ENCODE results near the gene PFKL.
"Not testable (repeated sequence)": the region's sequence is repeated elsewhere in the genome, so short reads cannot be mapped to it uniquely, and the experiment has no call there.

PFKL gene

DNA sequence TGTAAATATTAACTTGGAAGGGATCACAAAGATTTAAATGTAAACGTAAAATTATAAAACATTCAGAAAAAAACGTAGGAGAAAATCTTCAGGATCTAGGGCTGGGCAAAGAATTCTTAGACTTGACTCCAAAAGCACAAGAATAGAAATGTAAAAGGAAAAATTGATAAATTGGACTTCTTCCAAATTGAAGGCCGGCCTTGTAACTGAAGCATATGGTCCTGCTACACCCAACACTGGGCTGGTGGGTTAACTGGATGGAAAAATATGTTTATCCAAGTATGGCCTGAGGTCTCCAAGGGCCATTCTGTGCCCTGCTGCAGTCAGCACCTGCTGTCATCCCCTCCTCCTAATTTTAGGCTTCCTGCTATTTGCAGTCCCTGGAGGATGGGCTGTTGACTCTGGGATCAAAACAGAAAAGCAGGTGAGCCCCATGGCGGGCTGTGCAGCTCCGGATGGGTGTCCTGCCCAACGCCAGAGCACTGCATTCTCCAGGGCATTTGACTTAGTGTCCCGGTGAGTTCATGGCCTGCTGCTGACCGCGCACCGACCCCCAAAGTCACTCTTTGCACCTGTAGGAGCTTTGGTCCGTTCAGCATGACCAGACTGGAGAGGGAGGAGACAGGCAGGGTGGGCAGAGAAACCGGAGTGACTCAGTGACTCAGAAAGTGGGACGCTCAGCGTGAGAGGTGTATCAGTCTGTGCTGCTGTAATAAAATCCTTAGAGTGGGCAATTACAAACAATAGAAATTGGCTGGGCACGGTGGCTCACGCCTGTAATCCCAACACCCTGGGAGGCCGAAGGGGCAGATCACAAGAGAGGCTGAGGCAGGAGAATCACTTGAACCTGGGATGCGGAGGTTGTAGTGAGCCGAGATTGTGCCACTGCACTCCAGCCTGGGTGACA lies 20.2 kb upstream of the PFKL start:
- DNase-seq, result no peak

- DNase-seq, result no peak
Observed at GRCh38 chr21:44281801-44282200, 18.1 kb upstream of the PFKL start.

DNA sequence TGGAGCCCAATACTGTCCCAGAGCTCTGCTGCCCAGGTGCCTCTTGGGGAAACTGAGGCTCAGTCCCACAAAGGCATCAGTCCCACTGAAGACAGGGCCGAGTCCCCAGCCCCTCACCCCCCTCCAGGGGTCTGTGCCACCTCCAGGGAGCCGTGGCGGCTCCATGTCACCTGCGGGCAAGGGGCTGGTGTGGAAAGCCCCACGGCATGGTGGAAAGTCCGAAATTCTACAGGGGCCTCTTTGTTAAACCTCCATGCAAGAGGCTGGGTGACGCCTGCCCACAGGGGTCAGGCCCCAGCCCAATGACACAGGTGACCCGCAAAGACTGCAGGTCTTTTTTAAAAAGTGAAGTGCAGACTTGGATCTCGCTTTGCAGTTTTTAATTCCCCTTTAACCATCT lies 17.5 kb upstream of the PFKL start:
- no peak for DNase-seq

- DNase-seq, result not testable (repeated sequence)
Observed at GRCh38 chr21:44283211-44283785, 16.6 kb upstream of the PFKL start.

DNA sequence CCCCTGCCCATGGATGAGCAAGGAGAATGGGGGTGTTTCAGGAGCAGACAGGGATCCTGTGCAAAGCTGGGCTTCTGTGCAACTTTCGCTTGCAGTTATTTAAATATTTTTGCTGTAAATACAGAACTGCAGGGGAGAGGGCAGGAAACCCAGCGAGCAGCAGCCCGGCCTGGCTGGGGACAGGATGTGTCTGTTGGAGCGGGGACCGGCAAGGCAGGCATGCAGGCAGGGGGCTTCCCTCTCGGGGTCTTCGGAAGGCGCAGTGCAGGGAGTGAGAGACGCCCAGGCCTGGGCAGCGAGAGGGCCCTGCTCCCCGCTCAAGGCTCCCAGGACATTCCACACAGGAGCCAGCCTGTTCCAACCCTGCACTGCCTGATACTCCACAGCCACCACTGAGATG lies 15.9 kb upstream of the PFKL start:
- DNase-seq, result no peak

DNA sequence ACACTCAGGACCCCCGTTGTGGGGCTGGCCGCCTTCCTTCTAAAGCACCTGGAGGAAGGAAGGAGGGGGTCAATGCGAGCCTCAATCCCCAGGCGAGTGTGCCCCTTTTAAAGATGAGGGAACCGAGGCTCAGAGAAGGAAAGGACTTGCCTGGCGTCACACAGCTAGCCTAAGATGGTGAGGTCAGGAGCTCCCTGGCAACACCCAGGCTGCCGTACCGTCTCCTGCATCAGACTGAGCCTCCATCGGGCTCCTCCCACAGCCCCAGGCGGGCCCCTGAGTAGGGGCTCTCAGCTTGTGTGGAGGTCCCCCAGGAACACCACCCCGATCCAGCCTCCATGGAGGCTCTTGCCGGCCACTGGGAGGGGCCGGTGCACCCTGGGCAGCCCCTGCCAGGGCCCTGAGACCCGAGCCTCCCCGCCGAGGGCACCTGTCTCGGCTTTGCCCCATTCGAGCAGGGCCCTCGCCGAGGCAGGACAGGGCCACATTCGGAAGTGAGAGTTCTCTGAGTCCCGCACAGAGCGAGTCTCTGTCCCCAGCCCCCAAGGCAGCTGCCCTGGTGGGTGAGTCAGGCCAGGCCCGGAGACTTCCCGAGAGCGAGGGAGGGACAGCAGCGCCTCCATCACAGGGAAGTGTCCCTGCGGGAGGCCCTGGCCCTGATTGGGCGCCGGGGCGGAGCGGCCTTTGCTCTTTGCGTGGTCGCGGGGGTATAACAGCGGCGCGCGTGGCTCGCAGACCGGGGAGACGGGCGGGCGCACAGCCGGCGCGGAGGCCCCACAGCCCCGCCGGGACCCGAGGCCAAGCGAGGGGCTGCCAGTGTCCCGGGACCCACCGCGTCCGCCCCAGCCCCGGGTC lies 14.5 kb upstream of the PFKL start, which contains the start of gene AIRE:
Gene AIRE (plus strand): TSS at position 739 of the 855 bp plus-strand sequence. CDS start 131 bp downstream, outside the sequence.
- no peak for DNase-seq

DNA sequence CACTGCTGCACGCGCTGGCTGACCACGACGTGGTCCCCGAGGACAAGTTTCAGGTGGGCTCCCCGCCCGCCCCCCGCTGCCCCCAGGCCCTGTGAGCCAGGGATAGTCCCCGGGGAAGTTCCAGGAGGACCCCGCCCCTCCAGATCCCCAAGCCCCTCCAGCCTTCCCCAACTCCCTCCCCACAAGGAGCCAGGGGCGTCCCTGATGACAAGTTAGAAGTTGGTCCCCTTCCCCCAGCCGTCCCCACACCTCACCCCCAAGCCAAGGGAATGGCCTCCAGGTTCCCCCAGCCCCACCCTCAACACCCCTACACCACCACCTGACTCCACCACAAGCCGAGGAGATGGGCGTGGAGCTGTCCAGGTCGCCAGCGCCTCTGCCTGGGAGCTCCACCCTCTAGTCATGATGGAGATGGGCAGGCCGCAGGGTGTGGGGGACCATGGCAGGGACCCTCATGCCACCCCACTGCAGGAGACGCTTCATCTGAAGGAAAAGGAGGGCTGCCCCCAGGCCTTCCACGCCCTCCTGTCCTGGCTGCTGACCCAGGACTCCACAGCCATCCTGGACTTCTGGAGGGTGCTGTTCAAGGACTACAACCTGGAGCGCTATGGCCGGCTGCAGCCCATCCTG lies 13.7 kb upstream of the PFKL start:
- no peak for DNase-seq

DNA sequence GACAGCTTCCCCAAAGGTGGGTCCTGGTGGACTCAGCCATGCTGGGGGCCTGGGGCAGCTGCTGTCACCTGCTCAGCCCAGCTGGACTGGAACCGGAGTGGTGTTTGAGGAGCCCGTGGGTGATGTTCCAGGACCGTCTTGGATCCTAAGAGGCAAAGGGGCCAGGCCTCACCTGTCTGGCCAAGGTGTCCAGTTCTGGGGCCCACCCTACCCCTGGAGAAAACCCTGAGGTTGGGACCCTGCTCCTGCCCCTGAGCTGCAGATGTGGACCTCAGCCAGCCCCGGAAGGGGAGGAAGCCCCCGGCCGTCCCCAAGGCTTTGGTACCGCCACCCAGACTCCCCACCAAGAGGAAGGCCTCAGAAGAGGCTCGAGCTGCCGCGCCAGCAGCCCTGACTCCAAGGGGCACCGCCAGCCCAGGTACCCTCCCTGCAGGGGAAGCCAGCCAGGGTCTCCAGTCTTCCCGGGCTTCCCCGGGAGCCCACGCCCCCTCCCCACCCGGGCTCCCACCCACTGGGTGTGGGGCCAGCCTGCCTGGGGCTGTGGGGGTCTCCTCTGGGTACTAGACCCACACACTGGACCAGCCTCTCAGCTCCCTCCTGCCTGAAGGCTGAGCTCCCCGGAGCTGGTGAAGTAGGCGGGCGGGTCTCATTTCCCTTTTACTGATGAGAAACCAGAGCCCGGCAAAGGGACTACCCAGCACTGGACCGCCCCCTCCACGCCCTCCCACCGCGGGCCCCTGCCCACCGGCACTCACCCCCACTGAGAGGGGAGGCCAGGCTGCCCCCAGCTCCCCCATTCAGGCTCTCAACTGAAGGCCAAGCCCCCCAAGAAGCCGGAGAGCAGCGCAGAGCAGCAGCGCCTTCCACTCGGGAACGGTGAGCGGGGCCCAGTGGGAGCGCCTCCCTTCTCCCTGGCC lies 12.9 kb upstream of the PFKL start:
- no peak for DNase-seq

DNA sequence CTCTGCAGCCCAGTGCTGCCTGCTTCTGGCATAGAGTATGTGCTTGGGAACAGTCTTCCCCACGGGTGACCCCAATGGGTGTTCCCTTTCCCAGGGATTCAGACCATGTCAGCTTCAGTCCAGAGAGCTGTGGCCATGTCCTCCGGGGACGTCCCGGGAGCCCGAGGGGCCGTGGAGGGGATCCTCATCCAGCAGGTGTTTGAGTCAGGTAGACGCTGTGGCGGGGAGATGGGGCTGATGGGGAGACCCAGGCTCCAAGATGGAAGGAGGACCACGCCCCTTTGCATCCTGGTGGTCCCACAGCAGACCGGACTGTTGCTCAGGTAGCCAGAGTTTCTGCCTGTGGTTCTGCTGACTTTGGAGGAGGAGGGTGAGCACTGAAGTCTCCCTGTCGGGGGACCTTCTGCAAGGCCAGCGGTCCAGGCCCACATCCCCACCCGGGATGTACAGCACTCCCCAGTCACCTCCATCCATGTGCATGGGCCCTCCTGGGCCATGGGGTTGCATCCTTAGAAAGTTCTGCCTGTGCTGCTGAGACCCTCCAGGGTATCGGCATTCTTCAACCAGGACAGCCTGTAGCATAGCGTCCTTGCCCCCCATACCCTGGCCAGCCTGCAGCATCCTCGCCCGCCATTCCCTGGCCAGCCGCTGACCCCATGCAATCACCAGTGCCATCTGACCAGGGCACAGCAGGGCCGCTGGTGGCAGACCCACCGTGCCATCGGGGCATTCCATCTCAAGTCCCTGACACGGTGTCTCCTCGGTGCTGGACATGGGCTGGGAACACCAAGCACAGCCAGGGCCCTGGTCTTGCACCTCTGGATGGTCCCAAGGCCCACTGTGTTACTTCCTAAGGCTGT lies 11.4 kb upstream of the PFKL start:
- DNase-seq, result no peak

- DNase-seq, result no peak
Observed at GRCh38 chr21:44289381-44290010, 10.4 kb upstream of the PFKL start.

- no peak for DNase-seq
Observed at GRCh38 chr21:44290327-44291077, 9.4 kb upstream of the PFKL start.

DNA sequence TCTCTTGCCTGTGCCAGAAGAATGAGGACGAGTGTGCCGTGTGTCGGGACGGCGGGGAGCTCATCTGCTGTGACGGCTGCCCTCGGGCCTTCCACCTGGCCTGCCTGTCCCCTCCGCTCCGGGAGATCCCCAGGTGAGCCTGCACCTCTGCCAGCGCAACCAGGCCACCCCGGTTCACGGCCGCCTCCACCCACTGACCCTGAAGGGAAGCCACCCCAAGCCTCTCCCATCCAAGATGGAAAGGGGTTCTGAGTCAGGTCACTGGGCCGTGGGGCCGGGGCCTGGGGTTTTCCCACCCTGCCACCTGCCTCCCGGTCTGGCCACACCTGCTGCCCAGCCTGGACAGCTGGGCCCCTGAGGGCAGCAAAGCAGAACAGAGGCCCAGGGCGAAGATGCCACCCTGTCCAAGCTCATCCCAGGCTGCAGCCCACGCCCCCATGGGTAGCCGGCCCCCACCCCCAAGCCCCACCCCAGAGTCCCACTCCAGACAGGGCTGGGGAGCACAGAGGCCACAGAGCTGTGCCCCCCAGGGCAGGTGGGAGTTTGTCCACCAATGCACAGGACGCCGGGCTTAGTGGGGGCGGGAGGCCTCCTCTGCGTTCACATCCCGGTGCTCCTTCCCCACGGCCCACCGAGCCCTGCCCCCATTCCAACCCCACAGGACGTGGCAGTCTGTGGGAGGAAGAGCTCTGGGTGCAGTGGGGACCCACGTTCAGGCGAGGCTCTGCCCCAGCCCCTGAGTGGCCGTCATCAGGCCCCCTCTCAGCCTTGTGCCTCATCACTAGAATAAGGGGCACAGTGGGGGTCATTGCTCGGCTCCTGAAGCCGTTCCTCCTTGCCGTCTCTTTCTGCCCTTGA lies 8.5 kb upstream of the PFKL start:
- no peak for DNase-seq

- no peak for DNase-seq
Observed at GRCh38 chr21:44291936-44292811, 7.7 kb upstream of the PFKL start.

DNA sequence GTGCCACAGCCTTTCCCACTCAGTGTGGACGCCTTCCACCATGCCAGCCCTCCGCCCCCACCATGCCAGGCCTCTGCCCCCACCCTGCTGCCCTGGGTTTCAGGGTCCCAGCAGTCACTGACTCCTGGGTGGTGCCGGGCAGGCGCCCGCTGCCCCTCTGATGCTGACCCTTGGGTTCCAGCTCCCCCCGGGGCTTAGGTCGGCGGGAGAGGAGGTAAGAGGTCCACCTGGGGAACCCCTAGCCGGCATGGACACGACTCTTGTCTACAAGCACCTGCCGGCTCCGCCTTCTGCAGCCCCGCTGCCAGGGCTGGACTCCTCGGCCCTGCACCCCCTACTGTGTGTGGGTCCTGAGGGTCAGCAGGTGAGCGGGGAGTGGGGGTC lies 7.0 kb upstream of the PFKL start:
- no peak for DNase-seq

DNA sequence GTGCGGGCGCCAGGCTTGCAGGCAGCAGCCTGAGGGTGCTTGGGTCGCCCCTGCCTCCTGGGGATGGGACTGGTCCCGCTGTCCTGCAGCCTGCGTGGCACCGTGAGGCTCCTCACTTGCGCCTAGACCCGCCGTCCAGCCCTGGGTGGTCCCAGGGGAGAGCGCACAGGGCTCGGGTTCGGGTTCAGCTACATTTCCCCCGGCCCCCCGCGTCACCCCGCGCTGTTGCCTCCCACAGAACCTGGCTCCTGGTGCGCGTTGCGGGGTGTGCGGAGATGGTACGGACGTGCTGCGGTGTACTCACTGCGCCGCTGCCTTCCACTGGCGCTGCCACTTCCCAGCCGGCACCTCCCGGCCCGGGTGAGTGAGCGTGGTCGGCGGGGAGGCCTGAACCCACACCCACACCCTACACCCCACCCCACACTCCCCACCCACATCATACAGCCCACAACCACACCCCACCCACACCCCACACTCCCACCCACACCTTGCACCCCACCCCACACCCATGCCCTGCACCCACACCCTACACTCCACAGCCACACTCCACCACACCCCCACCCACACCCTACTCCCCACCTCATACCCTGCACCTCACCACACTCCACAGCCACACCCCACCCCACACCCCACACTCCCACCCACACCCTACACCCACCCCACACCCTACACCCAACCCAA lies 6.2 kb upstream of the PFKL start:
- DNase-seq, result no peak

GRCh38 chr21:44294391-44295162 lies 5.3 kb upstream of the PFKL start:
- DNase-seq, result no peak
